ENCODE measurements around the gene MAPK10. TPM values are rescaled to one million over a fixed set of nuclear protein-coding genes. Genes with fewer than 3 reads are reported as not detected.

The MAPK10 gene
- total RNA-seq, 2 donors from 2014 or later, result 3.4 to 7.0 TPM

DNA sequence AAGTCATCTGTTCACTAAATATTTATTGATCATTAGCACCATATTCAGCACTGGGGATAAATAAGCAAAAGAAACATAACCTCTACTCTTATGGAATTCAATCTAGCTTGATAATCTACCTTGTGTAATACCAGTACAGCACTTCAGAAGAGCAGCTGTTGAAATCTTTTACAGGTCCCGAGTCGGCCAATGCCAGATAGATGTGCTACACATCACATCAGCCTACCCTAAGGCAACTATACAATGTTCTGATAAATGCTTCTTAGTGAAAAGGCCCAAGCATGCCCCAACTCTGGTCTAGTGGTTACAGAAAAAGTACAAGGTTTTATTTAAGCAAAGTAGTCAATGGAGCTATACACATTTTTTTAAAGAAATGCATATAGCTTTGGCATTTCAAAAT lies 68.7 kb downstream of the MAPK10 start:
- intact Hi-C loops (cut with DNase I, micrococcal nuclease), result no loop called here
- DNase-seq (no peak), ATAC-seq (no peak)

DNA sequence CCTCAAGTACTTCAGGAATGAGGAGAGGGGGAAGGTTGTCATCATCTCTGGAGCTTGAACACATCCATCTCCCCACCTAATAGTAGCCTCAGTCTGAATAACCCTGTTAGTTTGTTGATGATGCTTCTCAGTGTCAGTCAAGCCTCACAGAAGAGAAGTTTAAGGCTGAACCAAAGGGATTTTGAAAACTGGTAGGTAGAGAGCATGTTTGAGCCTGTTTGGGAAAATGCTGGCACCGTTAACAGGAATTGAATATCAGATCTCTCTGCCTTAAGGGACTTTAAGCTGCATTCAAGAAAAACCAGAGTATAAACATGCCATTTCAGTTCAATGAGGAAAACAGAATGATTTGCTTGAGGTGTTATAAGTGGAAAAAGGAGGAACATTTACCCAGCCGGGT lies 73.1 kb downstream of the MAPK10 start:
- DNase-seq, result no peak
- no peak for ATAC-seq
- intact Hi-C loops (cut with DNase I, micrococcal nuclease), result no loop called here

DNA sequence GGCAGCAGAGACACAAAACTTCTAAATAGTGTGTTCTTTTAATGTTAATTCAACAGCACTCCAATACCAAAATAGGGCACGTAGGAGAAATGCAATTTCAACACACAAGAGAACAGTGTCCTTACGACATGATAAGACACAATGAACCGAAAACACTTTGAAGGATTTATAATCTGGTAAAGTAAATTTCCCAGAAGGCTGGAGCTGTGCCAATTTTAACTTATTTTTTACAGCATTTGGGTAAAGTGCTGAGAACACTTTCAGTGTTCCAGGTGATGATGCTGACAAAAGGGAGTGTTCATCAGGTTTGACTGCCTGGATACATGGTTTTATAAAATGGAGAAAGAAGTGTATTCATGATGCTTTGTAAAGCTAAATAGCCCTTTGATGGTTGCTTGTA lies 76.5 kb downstream of the MAPK10 start:
- DNase-seq, result no peak
- intact Hi-C loops (cut with DNase I, micrococcal nuclease), result no loop called here
- ATAC-seq, result no peak

DNA sequence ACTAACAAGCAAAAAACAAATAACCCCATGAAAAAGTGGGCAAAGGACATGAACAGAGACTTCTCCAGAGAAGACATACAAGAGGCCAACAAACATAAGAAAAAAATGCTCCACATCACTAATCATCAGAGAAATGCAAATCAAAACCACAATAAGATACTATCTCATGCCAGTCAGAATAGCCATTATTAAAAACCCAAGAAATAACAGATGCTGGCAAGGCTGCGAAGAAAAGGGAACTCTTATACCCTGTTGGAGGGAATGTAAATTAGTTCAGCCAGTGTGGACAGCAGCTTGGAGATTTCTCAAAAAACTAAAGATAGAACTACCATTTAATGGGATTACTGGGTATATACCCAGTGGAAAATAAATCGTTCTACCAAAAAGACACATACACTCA lies 79.6 kb downstream of the MAPK10 start:
- no peak for DNase-seq
- intact Hi-C loops (cut with DNase I, micrococcal nuclease), result no loop called here
- ATAC-seq, result no peak

DNA sequence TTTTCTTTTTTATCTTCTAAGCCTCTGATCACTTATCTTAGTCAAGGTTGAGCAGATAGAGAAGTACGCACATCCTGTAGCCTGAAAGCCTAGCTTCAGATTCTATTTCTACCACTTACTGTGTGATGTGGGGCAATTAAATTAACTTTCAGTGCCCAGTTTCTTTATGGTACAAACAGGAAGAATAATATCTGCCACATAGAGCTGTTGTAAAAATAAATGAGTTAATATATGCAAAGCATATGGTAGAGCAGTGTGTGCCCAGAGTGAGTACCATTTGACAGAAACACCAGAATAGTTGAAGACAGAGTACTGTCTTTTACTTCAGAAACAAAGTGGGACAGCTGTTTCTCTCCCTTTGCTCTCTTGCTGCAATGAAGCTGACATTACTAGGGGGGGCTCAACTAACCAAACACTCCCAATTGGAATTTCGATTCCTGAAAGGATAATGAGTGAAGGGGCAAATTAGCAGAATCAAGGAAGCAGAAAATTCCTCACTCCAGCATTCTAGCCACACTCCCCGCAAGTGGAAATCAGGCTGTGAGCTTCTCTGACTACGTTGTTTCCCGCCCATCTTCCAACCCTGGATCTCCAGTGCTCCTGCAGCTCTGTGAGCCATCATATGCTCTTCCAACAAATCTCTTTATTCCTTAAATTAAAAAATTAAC lies 80.4 kb downstream of the MAPK10 start:
- intact Hi-C loops (cut with DNase I, micrococcal nuclease), result no loop called here
- DNase-seq (no peak), ATAC-seq (no peak)

DNA sequence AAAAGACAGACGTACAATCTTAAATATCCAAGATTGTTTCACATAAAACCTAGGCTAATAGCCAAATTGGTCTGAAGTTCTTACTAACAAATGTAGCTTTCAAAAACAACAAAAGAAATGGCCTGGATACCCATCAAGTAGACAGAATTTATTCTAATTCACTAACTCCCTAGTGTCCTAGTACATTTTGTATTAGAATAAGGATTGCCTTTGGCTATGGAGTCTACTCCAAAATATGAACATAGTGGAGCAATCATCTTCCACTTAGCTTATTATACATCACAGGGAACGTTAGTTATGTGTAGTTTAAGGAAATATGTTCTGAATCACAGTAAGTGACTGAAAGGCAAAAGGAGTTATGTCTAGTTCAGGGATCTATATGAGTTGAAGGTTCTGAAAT lies 81.7 kb downstream of the MAPK10 start:
- no peak for DNase-seq
- no peak for ATAC-seq
- intact Hi-C loops (cut with DNase I, micrococcal nuclease), result no loop called here

DNA sequence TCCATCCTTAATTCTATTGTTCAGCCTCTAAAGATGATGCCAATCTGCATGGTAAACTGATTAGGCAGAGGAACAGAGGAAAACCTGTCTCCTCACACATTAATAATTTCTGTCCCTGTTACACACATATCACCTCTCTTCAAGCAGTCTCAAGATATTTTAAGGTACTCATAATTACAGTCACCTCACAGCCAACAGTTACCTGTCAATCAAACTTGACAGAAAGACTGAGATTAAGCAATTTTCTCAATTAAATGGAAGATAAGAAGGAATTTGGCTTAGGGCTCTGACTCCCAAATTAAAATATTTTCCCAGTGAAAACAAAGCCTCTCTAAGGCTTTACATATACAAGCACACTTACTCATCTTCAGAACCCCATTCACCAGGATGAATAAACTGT lies 85.2 kb downstream of the MAPK10 start:
- DNase-seq (no peak), ATAC-seq (no peak)
- intact Hi-C loops (cut with DNase I, micrococcal nuclease), result no loop called here

DNA sequence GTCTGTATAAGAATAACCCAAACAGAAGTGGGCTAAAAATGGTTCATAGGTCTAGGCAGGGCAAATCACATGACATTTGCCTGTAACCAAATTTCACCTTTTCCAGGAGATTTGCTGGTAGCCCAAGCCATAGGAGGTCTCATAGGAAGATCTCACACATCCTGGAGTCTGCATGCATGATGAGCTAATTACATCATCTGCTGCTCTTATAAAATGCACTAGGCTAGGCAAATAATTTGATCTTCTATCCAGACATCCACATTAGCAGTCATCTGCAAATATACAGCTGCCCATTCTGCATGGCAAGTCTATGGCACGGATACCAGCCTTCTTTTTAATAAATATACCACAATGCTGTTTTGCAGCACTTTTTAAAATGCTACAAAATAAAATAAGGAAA lies 87.2 kb downstream of the MAPK10 start:
- intact Hi-C loops (cut with DNase I, micrococcal nuclease), result no loop called here
- DNase-seq (no peak), ATAC-seq (no peak)

DNA sequence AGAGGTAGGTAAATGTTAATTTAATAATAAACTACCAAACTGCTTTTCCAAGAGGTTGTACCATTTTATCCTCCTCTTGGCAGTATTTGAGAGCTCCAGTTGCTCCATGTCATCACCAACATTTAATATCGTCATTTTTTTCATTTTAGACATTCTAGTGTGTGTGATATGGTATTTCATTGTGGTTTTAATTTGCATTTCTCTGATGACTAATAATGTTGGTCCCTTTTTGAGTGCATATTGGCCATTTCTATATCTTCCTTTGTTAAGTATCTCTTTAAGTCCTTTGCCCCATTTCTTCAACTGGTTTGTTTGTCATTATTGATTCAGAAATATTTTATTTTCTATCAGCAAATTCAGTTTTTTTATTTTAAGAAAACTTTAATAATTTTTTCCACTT lies 88.8 kb downstream of the MAPK10 start:
- ATAC-seq, result no peak
- DNase-seq, result no peak
- intact Hi-C loops (cut with DNase I, micrococcal nuclease), result no loop called here

DNA sequence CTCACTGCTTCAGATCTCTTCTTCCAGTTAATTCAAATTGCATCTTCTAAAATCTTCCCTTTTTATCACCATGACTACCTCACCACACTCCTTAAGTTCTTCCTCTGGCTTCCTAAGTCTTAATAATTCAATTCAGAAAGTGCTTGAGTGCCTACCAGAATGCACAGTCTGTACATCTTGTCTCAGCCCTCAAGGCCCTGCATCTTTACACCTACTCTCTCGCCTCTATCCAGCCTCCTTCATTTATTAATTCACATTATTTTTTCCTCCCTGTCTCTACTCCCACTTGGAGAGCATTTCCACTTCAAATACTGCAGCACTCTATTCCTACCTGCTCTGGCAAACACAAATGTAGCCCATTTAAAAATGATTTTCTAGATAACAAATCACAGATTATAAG lies 90.5 kb downstream of the MAPK10 start:
- intact Hi-C loops (cut with DNase I, micrococcal nuclease), result no loop called here
- DNase-seq (no peak), ATAC-seq (no peak)

DNA sequence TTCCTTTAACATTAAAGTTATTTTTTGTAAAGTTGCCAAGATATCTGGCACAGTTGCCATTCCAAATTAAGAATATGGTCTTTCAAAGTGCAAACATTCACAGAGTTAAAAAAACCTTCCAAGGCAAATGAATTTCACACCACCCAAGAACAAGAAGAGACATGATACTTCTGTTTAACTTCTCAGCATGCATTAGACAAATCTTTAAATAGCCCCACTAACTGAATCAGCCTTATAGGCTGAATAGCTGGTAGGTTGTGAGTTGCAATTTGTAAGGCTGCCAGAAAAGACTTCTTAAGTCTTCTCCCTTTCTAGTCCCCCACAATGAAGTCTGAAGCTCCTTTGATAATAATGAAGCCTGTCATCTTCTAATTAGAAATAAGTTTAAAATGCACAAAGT lies 95.6 kb downstream of the MAPK10 start:
- no peak for ATAC-seq
- intact Hi-C loops (cut with DNase I, micrococcal nuclease), result no loop called here
- no peak for DNase-seq

DNA sequence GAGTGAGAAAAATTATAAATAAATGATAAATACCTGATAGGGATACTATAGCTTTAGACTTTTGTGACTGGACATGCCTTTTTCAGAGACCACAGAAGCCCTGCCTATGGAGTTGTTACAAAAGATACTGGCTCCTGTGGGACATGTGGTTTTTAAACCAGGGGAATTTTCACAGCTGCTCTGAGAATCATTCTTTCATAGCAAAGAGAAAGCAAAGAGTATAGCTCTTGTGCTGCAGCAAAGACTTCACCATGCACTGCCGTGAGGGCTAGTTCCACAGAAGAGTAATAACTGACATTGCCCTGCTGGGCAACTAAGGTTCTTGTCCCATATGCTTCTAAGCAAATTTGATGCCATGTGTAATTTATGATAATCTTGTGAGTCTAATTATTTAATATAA lies 98.2 kb downstream of the MAPK10 start:
- ATAC-seq (no peak), DNase-seq (no peak)
- intact Hi-C loops (cut with DNase I, micrococcal nuclease), result no loop called here

DNA sequence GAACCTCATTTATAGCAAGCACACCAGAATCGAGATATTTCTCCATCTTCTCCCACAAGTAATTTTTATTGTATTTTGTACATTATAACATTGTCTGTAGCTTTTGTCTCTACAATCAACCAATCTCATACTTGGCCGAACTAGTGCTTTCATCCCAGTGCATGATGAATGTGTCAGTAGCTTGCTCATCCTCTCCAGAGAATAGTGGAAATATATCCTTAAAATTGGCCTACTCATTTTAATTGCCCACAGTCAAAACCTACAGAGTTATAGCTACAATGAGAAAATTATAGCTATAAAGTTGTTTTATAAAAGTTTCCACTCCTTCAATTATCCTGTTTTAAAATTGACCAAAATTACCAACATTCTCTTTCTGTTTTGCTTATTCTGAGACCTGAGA lies 103.8 kb downstream of the MAPK10 start:
- intact Hi-C loops (cut with DNase I, micrococcal nuclease), result no loop called here
- no peak for ATAC-seq
- DNase-seq, result no peak

DNA sequence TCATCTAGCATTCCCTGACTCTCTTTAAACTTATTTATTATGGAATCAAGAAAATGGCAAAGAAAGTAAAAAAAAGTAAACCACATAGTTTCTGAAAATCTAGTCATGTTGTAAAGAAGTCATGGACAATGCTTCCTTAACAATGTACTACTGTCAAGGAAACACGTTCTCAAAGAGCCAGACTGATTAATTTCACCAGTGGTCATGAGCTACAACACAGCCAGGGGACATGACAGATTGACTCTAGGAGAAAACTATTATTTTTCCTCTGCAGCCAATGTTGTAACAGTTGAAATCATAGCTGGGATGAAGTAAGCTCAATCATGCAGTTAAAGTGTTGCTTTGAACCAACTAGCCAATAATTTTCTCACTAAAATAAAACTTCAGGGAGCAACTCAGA lies 109.2 kb downstream of the MAPK10 start:
- DNase-seq, result no peak
- ATAC-seq, result no peak
- intact Hi-C loops (cut with DNase I, micrococcal nuclease), result no loop called here

DNA sequence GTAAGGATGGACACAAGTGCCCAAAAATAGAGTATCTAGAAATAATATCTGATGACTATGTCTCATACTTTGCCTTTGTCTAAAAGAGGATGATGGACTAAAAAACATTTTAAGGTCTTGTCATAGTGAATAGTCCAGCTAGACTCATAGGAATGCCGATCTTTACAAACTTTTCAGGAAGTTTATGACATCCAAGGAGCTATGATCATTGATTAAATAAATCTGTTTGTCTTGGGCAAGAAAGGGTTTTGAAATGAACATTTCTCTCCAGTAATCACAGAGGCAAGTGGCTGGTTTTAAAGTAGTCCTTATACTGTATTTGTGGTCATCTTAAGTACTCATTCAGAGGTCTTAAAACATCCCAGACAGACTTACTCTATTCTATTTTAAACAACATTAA lies 109.8 kb downstream of the MAPK10 start:
- ATAC-seq, result no peak
- intact Hi-C loops (cut with DNase I, micrococcal nuclease), result no loop called here
- no peak for DNase-seq

DNA sequence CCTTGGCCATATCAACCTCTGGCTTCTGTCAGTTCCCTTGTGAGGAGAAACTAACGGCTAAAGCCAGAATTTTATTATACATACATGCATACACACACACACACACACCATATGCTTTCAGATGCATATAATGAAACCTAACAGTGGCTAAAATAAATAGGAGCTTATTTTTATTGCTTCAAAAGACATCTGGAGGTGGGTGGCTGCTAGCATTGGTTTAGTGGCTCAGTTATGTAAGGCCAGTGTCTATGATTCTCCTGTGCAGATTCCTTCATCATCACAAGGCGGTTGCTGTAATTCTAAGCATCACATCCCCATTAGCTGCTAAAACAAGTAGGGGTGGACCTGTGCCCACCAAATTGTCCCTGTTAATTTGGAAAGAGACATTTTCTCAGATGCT lies 110.8 kb downstream of the MAPK10 start:
- no peak for DNase-seq
- no peak for ATAC-seq
- intact Hi-C loops (cut with DNase I, micrococcal nuclease), result no loop called here

DNA sequence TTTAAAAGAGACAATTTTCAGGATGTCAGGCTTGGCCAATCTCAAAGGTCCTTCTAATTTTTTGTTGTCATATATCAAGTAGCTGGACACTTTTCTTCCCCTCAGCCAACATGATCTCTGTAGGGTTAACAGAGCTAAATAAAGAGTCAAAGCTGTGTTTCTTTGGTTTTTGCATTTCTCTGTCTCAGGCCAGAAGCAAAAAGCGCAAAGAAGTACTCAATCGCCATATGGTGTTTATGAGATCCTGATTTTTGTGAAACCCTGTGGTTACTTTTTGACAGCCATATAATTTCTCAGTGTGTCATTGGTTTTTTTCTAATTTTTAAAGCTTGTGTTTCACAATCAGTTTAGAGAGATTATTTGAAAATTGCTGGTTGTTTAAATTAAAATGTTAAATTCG lies 111.9 kb downstream of the MAPK10 start:
- intact Hi-C loops (cut with DNase I, micrococcal nuclease), result no loop called here
- ATAC-seq (no peak), DNase-seq (no peak)

DNA sequence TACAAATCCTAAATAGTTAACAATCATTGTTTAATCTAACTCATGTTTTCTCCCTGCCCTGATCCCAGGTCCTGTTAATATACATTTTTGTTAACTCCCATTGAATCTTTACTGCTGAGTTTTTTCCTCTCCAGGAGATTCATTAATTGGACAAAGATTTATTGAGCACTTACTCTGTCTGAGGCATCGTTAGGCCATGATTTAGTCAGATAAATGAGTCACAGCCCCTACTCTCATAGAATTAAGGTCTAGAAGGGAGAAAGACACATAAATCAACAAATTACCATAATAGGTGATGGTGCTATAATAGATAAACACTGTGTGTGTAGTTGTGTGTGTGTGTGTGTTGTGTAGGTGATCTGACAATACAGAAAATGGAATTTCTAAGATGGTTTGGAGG lies 112.5 kb downstream of the MAPK10 start:
- DNase-seq (no peak), ATAC-seq (no peak)
- intact Hi-C loops (cut with DNase I, micrococcal nuclease), result no loop called here

DNA sequence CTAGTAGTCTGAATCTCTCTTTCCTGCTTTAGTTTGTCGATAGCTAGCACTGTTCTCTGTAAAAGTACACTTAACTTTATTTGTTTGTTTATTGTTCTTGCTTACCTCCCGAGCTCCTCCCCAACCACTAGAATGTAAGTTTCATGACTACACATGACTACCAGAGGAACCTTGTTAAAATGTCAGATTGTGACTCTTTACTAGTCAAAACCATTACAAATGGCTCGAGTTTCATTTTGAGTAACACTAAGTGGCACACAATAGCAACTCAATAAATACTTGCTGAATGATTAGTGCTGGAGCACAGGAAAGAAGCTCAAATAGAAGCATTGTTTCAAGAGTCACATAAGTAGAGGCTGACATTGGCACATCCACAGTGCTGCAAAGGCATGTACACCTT lies 116.1 kb downstream of the MAPK10 start:
- no peak for DNase-seq
- ATAC-seq, result no peak
- intact Hi-C loops (cut with DNase I, micrococcal nuclease), result no loop called here

DNA sequence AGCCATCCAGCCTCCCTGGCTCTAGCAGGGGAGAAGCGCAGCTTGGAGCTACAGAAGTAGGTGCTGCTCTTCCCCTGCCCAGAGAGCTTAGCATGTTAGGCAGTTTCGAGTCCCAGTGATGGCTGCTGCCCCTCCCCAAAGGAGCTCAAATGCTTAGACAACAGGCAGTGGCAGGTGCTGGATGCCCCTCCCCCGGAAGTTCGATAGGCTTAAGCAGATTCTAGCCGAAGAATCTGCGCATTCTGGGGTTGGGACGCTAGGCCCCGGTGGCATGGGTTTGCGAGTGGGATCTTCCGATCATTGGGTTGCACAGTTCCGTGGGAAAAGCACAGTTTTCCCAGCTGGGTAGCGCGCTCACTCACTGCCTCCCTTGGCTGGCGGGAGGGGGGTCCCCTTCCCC lies 117.2 kb downstream of the MAPK10 start:
- no peak for DNase-seq
- intact Hi-C loops (cut with DNase I, micrococcal nuclease), result no loop called here
- ATAC-seq, result no peak

DNA sequence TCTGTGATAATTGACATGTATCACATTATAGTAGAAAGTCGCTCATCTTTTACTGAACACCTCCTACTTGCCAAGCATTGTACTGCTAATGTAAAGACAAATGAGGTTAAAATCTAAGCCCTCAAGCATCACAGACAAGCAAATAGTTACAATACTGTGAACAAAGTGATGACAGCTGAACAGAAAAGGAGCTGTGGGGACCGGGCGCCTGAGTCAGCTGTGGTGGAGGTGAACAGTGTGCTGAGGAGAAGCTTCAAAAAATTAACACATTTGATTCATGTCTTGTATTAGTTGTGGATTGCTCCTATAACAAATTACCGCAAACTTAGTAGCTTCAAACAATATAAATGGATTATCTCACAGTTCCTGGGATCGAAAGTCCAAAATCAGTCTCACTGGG lies 124.3 kb downstream of the MAPK10 start:
- no peak for DNase-seq
- ATAC-seq, result no peak
- intact Hi-C loops (cut with DNase I, micrococcal nuclease), result no loop called here

DNA sequence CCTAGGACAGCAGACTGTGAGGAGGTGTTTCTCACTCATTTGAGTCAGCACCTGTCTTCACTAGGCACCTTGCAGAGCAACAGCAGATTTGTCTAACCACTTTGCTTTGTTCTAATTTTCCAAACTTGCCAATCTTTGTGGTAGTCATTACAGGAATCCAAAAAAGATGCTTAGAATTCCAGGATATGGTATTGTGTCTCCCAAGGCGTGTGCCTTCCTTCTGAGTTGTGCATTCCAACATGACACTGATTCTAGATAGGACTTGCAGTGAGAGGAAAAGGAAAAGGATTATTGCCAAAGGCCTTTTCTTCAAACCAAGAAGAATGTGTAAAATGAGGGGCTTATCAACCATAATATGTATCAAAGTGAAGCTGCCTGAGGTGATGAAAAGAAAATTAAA lies 126.2 kb downstream of the MAPK10 start:
- ATAC-seq, result no peak
- no peak for DNase-seq
- intact Hi-C loops (cut with DNase I, micrococcal nuclease), result no loop called here
